ENCODE results near the gene COBL. TPM values are rescaled to one million over a fixed set of nuclear protein-coding genes. Genes with fewer than 3 reads are reported as not detected.

The COBL gene
- total RNA-seq, 1 donor from 2014 or later: not detected

- no peak for DNase-seq (ENCODE audit: extremely low spot score, unreplicated experiment)
- H3K4me3 Mint-ChIP-seq (ENCODE audit: unreplicated experiment): no peak overlapping the region
- H3K36me3 Mint-ChIP-seq (ENCODE audit: unreplicated experiment): no peaks in the 10 kb centered on the region
- no peak overlapping the region for H3K27ac Mint-ChIP-seq (ENCODE audit: unreplicated experiment)
- peaks cover 38% of the 10 kb centered on the region for H3K27me3 Mint-ChIP-seq (ENCODE audit: unreplicated experiment)
- no peaks in the 10 kb centered on the region for H3K9me3 Mint-ChIP-seq (ENCODE audit: unreplicated experiment)
- TF ChIP-seq CTCF (IDR thresholded peaks at IDR 0.05): no peak
- H3K4me1 Mint-ChIP-seq (ENCODE audit: unreplicated experiment): no peaks in the 10 kb centered on the region
Measured at GRCh38 chr7:51309361-51310130, 7.1 kb downstream of the COBL start.

GRCh38 chr7:51308696-51309095, 7.9 kb downstream of the COBL start:
- no peak for TF ChIP-seq CTCF (IDR thresholded peaks at IDR 0.05)
- Mint-ChIP-seq H3K36me3 (ENCODE audit: unreplicated experiment) (no peaks in the 10 kb centered on the region), H3K9me3 (ENCODE audit: unreplicated experiment) (no peaks in the 10 kb centered on the region), H3K27ac (ENCODE audit: unreplicated experiment) (no peak overlapping the region), H3K4me1 (ENCODE audit: unreplicated experiment) (no peaks in the 10 kb centered on the region), H3K4me3 (ENCODE audit: unreplicated experiment) (no peak overlapping the region), H3K27me3 (ENCODE audit: unreplicated experiment) (peaks cover 29% of the 10 kb centered on the region)
- DNase-seq (ENCODE audit: extremely low spot score, unreplicated experiment): peak; percentile 71

GRCh38 chr7:51308265-51308664, 8.3 kb downstream of the COBL start:
- Mint-ChIP-seq H3K27ac (ENCODE audit: unreplicated experiment) (no peak overlapping the region), H3K4me3 (ENCODE audit: unreplicated experiment) (no peak overlapping the region), H3K4me1 (ENCODE audit: unreplicated experiment) (no peaks in the 10 kb centered on the region), H3K9me3 (ENCODE audit: unreplicated experiment) (no peaks in the 10 kb centered on the region), H3K36me3 (ENCODE audit: unreplicated experiment) (no peaks in the 10 kb centered on the region), H3K27me3 (ENCODE audit: unreplicated experiment) (peaks cover 26% of the 10 kb centered on the region)
- no peak for DNase-seq (ENCODE audit: extremely low spot score, unreplicated experiment)
- no peak for TF ChIP-seq CTCF (IDR thresholded peaks at IDR 0.05)

- no peak overlapping the region for H3K4me3 Mint-ChIP-seq (ENCODE audit: unreplicated experiment)
- no peak overlapping the region for H3K27ac Mint-ChIP-seq (ENCODE audit: unreplicated experiment)
- peaks cover 26% of the 10 kb centered on the region for H3K27me3 Mint-ChIP-seq (ENCODE audit: unreplicated experiment)
- TF ChIP-seq CTCF (IDR thresholded peaks at IDR 0.05): no peak
- H3K4me1 Mint-ChIP-seq (ENCODE audit: unreplicated experiment): no peaks in the 10 kb centered on the region
- H3K36me3 Mint-ChIP-seq (ENCODE audit: unreplicated experiment): no peaks in the 10 kb centered on the region
- no peak for DNase-seq (ENCODE audit: extremely low spot score, unreplicated experiment)
- H3K9me3 Mint-ChIP-seq (ENCODE audit: unreplicated experiment): no peaks in the 10 kb centered on the region
Measured at GRCh38 chr7:51307651-51308210, 8.9 kb downstream of the COBL start.

- no peak overlapping the region for H3K4me3 Mint-ChIP-seq (ENCODE audit: unreplicated experiment)
- DNase-seq (ENCODE audit: extremely low spot score, unreplicated experiment): peak; percentile 64
- H3K36me3 Mint-ChIP-seq (ENCODE audit: unreplicated experiment): no peaks in the 10 kb centered on the region
- H3K4me1 Mint-ChIP-seq (ENCODE audit: unreplicated experiment): no peaks in the 10 kb centered on the region
- no peak for TF ChIP-seq CTCF (IDR thresholded peaks at IDR 0.05)
- no peaks in the 10 kb centered on the region for H3K9me3 Mint-ChIP-seq (ENCODE audit: unreplicated experiment)
- peaks cover 23% of the 10 kb centered on the region for H3K27me3 Mint-ChIP-seq (ENCODE audit: unreplicated experiment)
- H3K27ac Mint-ChIP-seq (ENCODE audit: unreplicated experiment): no peak overlapping the region
Measured at GRCh38 chr7:51306761-51307160, 9.8 kb downstream of the COBL start.

Measured in osteocyte (in vitro differentiated cells).